Skeletal muscle tissue (tissue), 4 donors: ENCODE results near the gene LKAAEAR1. TPM values are rescaled to one million over a fixed set of nuclear protein-coding genes. Genes with fewer than 3 reads are reported as not detected.
A peak's percentile ranks its signal among the peaks of the same experiment; 100 is the strongest.
"Not testable (repeated sequence)": the region's sequence is repeated elsewhere in the genome, so short reads cannot be mapped to it uniquely, and the experiment has no call there.

ENCODE experiments used
- H3K27ac ChIP-seq: one replicate; pipeline ENCODE4 v1.7.0; 2013; ENCODE audit warnings: mild to moderate bottlenecking, low read depth, low read length, inconsistent platforms
- H3K27me3 ChIP-seq, 3 donors: one replicate each; pipeline ENCODE4 v1.7.0; 2013; ENCODE audit warnings: low read length in 3 of 3; ENCODE audit not compliant: control insufficient read depth in 3 of 3, insufficient read depth in 3 of 3
- H3K36me3 ChIP-seq, 3 donors: one replicate each; pipeline ENCODE4 v1.7.0; 2013; ENCODE audit warnings: low read length in 3 of 3; ENCODE audit not compliant: control insufficient read depth in 3 of 3, insufficient read depth in 3 of 3
- H3K4me1 ChIP-seq, 3 donors: one replicate each; pipeline ENCODE4 v1.7.0; 2013; ENCODE audit warnings: low read length in 3 of 3, mild to moderate bottlenecking in 3 of 3; ENCODE audit not compliant: control insufficient read depth in 3 of 3, insufficient read depth in 3 of 3
- H3K4me3 ChIP-seq, 3 donors: one replicate each; pipeline ENCODE4 v1.7.0; 2013; ENCODE audit warnings: low read length in 3 of 3
- H3K9ac ChIP-seq, 3 donors: one replicate each; pipeline ENCODE4 v1.7.0; 2013; ENCODE audit warnings: low read length in 3 of 3, mild to moderate bottlenecking in 3 of 3, moderate library complexity in 2 of 3, low read depth in 1 of 3
- H3K9me3 ChIP-seq, 3 donors: one replicate each; pipeline ENCODE4 v1.7.0; 2013; ENCODE audit warnings: low read length in 3 of 3; ENCODE audit not compliant: control insufficient read depth in 3 of 3
- total RNA-seq: library from RNA; depleted of rRNA; stranded (reverse); fragments of >200 nt; gene quantifications from one replicate; pipeline ENCODE4 v1.2.3, GENCODE V29; 2014
- donor health status: Osteomylitis.

The LKAAEAR1 gene, protein sequence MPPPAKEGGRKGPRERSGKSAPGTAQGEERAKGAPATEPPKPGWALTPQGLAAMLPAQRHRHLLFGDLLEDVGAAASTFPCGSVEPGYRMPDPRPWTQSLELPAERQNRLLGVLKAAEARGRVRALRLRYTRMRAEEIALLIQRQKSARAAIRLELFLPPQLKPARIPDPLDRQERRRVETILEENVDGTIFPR
- total RNA-seq = 1.0 TPM

DNA sequence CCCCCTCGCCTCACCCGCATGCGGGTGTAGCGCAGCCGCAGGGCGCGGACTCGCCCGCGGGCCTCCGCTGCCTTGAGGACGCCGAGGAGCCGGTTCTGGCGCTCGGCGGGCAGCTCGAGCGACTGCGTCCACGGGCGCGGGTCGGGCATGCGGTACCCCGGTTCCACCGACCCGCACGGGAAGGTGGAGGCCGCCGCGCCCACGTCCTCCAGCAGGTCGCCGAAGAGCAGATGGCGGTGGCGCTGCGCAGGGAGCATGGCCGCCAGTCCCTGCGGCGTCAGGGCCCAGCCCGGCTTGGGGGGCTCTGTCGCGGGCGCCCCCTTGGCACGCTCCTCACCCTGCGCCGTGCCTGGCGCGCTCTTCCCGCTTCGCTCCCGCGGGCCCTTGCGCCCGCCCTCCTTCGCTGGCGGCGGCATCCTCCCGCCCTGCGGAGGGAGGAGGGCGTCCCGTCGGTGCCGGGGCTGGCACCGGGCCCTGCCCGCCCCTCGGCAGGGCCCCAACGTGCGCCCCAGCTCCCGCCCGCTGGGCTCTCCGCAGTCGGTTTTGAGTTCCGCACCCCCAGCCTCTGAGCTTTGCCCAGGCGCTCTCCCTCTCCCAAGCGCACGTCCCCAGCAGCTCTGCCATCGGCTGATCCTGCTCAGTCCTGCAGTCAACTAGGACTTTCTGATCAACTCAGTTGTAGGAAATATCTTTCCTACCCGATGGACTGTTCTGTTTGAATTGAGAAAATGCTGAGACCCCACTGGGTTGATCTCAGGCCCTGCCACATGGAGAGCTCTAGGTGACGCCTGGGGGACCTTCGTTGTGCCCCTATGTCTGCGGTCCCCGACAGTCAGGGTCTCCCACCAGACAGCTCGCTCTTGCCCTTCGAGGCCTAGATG lies at the start of gene LKAAEAR1:
Gene LKAAEAR1, minus strand, starts transcription at position 595 of the 881 bp plus-strand sequence. Its CDS starts 179 bp downstream, at position 416.
- H3K9me3 ChIP-seq = peaks cover 0 to 4% (median 0%) of the 10 kb centered on the region in 3 donors
- H3K4me1 ChIP-seq = peaks cover 9 to 20% (median 19%) of the 10 kb centered on the region in 3 donors
- no peak within 1 kb of the TSS for H3K27ac ChIP-seq
- H3K27me3 ChIP-seq = peaks cover 38 to 51% (median 44%) of the 10 kb centered on the region in 3 donors
- H3K4me3 ChIP-seq = peak within 1 kb of the TSS in 2 of 3 donors; percentile 49 to 61
- peak within 1 kb of the TSS in 1 of 3 donors; percentile 45 for H3K9ac ChIP-seq
- no peaks in the 10 kb centered on the region for H3K36me3 ChIP-seq

DNA sequence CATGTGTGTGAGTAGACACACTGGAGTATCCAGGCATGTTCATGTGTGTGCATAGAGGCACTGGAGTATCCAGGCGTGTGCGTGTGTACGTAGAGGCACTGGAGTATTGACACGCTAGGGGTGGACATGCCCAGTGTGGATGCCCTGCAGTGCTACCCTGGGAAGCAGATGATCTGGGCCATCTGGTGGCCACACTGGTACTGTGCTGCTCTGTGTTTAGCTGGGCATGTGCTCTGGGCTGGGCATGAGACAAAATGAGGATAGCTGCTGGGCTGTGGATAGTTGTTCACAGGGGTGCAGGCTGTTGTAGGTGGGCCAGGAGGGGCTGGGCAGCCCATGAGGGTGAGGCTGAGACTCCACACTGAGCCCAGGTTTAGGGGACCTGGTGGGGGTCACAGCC lies 47.2 kb upstream of the LKAAEAR1 start:
- Histone ChIP-seq H3K9ac (no peak overlapping the region), H3K27me3 (peaks cover 0 to 26% (median 21%) of the 10 kb centered on the region in 3 donors), H3K27ac (no peak overlapping the region), H3K4me1 (no peaks in the 10 kb centered on the region), H3K36me3 (no peaks in the 10 kb centered on the region), H3K9me3 (no peaks in the 10 kb centered on the region), H3K4me3 (no peak overlapping the region)

DNA sequence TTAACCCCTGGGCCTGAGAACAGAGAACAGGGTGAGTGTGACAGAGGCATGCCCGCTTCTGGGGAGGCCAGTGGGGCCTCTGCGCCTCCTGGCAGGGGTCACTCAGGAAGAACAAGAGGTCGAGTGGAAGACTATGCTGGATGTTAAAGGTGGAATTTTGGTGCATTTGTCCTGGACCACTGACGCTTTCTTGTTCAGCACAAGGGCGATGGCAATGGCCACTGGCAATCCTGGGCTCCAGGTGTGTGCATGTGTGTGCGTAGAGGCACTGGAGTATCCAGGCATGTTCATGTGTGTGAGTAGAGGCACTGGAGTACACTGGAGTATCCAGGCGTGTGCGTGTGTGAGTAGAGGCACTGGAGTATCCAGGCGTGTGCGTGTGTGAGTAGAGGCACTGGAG lies 46.7 kb upstream of the LKAAEAR1 start:
- Histone ChIP-seq H3K4me3 (no peak overlapping the region), H3K27me3 (peaks cover 0 to 26% (median 19%) of the 10 kb centered on the region in 3 donors), H3K9ac (no peak overlapping the region), H3K9me3 (no peaks in the 10 kb centered on the region), H3K36me3 (no peaks in the 10 kb centered on the region), H3K4me1 (no peaks in the 10 kb centered on the region), H3K27ac (no peak overlapping the region)

DNA sequence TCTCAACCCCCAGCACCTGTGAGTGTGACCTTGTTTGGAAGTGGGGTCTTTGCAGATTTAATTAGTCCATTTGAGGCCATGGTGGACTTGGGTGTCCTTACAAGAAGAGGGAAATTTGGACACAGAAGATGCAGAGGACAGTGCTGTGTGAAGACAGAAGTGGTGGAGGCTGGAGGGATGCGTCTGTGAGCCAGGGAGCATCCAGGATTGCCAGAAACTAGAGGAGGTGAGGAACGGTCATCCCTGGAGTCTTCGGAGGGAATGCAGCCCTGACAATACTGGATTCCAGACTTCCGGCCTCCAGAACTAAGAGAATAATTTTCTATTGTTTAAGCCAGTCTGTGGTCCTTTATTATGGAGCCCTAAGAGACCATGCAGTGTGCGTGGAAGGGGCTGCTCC lies 46.1 kb upstream of the LKAAEAR1 start:
- no peak overlapping the region for H3K9ac ChIP-seq
- no peaks in the 10 kb centered on the region for H3K4me1 ChIP-seq
- H3K27ac ChIP-seq = no peak overlapping the region
- no peak overlapping the region for H3K4me3 ChIP-seq
- no peaks in the 10 kb centered on the region for H3K9me3 ChIP-seq
- peaks cover 0 to 26% (median 15%) of the 10 kb centered on the region in 3 donors for H3K27me3 ChIP-seq
- H3K36me3 ChIP-seq = no peaks in the 10 kb centered on the region

DNA sequence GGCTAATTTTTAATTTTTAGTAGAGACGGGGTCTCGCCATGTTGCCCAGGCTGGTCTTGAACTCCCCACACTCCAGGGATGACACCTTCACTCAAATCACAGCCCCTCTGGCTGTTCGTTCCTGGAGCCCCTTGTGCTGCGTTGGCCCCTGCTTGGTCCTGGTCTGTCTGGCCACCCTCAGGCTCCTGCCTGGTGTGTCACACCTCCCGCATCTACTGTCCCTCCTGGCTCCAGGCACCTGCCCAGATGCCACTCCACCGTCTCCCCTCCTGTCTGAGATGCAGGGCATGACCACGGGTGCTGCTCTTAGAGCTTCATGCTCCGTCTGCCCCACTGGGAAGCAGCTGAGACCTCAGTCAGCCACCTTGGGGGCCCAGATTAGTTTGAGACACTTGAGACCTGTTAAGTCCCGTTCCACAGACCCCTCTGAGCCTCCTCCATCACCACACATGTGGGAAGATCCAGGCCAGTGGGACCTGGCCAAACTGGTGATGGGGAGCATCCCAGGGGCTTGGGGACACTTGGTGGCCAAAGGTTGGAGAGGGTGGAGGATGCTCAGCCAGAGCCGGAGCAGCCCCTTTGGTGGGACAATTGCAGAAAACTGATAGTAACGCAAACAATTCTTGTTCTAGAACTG lies 45.1 kb upstream of the LKAAEAR1 start:
- H3K4me1 ChIP-seq = no peaks in the 10 kb centered on the region
- H3K27ac ChIP-seq = no peak overlapping the region
- peaks cover 0 to 23% (median 15%) of the 10 kb centered on the region in 3 donors for H3K27me3 ChIP-seq
- H3K36me3 ChIP-seq = no peaks in the 10 kb centered on the region
- H3K4me3 ChIP-seq = no peak overlapping the region
- no peaks in the 10 kb centered on the region for H3K9me3 ChIP-seq
- no peak overlapping the region for H3K9ac ChIP-seq

DNA sequence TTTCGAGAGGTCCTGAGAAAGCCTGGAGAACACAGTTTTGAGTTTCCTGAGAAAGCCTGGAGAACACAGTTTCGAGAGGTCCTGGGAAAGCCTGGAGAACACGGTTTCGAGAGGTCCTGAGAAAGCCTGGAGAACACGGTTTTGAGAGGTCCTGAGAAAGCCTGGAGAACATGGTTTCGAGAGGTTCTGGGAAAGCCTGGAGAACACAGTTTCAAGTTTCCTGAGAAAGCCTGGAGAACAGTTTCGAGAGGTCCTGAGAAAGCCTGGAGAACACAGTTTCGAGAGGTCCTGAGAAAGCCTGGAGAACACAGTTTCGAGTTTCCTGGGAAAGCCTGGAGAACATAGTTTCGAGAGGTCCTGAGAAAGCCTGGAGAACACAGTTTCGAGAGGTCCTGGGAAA lies 39.3 kb upstream of the LKAAEAR1 start:
- H3K27ac ChIP-seq = not testable (repeated sequence)
- peaks cover 3 to 18% (median 5%) of the 10 kb centered on the region in 3 donors for H3K27me3 ChIP-seq

DNA sequence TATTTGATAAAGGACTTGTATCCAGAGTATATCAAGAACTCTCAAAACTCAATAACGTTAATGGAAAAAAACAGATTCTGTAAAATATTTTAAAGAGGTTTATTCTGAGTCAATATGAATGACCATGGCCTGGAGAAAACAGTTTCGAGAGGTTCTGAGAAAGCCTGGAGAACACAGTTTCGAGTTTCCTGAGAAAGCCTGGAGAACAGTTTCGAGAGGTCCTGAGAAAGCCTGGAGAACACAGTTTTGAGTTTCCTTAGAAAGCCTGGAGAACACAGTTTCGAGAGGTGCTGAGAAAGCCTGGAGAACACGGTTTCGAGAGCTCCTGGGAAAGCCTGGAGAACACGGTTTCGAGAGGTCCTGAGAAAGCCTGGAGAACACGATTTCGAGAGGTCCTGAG lies 38.7 kb upstream of the LKAAEAR1 start:
- H3K4me3 ChIP-seq, H3K9me3 ChIP-seq, H3K27ac ChIP-seq, H3K4me1 ChIP-seq, H3K9ac ChIP-seq, H3K36me3 ChIP-seq: not testable (repeated sequence)
- peaks cover 3 to 18% (median 5%) of the 10 kb centered on the region in 3 donors for H3K27me3 ChIP-seq

More for the DNA sequence above, 39.3 kb upstream of the LKAAEAR1 start:
- H3K36me3 ChIP-seq, H3K9ac ChIP-seq, H3K4me1 ChIP-seq, H3K9me3 ChIP-seq, H3K4me3 ChIP-seq: not testable (repeated sequence)

DNA sequence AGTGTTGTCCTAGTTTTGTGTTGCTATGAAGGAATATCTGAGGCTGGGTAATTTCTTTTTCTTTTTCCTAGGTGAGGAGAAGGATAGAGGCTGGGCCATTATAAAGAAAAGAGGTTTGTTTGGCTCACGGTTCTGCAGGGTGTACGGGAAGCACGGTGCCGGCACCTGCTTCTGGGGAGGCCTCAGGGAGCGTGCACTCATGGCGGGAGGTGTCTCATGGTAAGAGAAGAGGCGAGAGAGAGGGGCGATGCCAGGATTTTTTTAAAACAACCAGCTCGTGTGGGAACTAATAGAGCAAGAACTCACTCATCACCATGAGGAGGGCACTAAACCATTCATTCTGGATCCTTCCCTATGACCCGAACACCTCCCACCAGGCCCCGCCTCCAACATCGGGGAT lies 37.4 kb upstream of the LKAAEAR1 start:
- H3K9me3 ChIP-seq = no peaks in the 10 kb centered on the region
- no peak overlapping the region for H3K4me3 ChIP-seq

DNA sequence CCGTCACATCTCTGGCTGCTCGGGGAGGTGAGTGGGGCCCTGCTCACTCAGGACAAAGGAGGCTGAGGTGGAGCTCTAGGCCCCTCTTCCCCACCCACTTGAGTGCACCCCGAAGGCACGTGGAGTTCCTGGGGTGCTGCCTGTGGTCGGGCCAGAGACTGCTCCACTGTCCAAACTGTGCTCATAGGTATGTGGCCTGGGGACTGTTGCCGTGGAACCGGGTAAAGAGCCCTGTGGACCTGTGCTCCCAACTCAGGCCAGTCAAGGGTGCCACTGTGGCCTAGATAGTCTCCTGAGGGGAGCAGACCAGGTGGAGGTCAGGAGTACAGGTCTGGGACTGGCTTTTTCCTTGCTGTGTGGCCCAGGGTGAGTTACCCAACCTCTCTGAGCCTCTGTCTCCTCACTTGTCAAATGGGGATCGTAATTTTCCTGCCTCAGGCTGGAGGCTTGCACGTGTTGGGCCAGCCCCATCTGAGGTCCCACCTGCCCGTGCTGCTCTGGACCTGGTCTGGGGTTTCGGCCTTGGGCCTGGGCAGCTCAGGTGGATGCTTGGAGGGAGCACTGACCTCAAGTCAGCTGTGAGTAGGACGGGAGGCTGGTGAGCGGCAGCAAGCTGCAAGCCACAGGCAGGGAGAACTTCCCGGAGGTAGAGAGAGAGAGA lies 35.6 kb upstream of the LKAAEAR1 start:
- H3K9me3 ChIP-seq = no peaks in the 10 kb centered on the region
- no peak overlapping the region for H3K9ac ChIP-seq
- peak overlapping the region in 1 of 3 donors; percentile 43 for H3K4me3 ChIP-seq
- no peak overlapping the region for H3K27ac ChIP-seq
- H3K27me3 ChIP-seq = peaks cover 5 to 23% (median 15%) of the 10 kb centered on the region in 3 donors
- H3K36me3 ChIP-seq = no peaks in the 10 kb centered on the region
- peaks cover 0 to 5% (median 4%) of the 10 kb centered on the region in 3 donors for H3K4me1 ChIP-seq

More for the DNA sequence above, 37.4 kb upstream of the LKAAEAR1 start:
- Histone ChIP-seq H3K27me3 (peaks cover 3 to 18% (median 8%) of the 10 kb centered on the region in 3 donors), H3K9ac (no peak overlapping the region), H3K27ac (no peak overlapping the region), H3K4me1 (peaks cover 0 to 5% (median 4%) of the 10 kb centered on the region in 3 donors), H3K36me3 (no peaks in the 10 kb centered on the region)
